ENCODE data around the gene C6orf47.

Gene C6orf47

GRCh38 chr6:31677955-31678354, 17.4 kb upstream of the C6orf47 start:
- TF ChIP-seq POLR2A (IDR thresholded peaks at IDR 0.05; ENCODE audit: low read length) (no peak), GATA1 (IDR thresholded peaks at IDR 0.05; ENCODE audit: low read depth, low read length) (no peak)

DNA sequence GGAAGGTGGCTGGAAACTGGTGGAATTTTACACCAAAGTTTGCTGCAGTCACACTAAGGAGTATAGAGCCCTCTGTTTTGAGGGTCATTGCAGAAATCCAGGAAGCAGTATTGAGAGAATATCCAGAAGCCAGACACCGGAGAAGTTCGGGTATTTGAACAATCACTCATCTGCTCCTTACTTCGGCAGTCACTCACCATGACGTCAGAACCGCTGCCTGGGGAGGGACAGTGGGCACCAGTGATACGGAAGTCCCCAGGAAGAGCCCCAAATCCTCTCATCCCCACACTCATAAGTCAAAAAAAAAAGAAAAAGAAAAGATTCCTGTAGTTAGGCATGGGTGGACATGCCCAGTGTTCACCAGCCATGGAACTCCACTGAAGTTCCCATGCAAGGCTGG, 16.3 kb upstream of the C6orf47 start:
- no peak for DNase-seq
- TF ChIP-seq POLR2A (IDR thresholded peaks at IDR 0.05; ENCODE audit: low read length) (no peak), GATA1 (IDR thresholded peaks at IDR 0.05; ENCODE audit: low read depth, low read length) (no peak)

More at GRCh38 chr6:31677955-31678354, 17.4 kb upstream of the C6orf47 start:
- no peak for DNase-seq

- TF ChIP-seq GATA1 (IDR thresholded peaks at IDR 0.05; ENCODE audit: low read depth, low read length): no peak
- no peak for TF ChIP-seq POLR2A (IDR thresholded peaks at IDR 0.05; ENCODE audit: low read length)
- DNase-seq: no peak
Measured at GRCh38 chr6:31676322-31676903, 15.8 kb upstream of the C6orf47 start.

DNA sequence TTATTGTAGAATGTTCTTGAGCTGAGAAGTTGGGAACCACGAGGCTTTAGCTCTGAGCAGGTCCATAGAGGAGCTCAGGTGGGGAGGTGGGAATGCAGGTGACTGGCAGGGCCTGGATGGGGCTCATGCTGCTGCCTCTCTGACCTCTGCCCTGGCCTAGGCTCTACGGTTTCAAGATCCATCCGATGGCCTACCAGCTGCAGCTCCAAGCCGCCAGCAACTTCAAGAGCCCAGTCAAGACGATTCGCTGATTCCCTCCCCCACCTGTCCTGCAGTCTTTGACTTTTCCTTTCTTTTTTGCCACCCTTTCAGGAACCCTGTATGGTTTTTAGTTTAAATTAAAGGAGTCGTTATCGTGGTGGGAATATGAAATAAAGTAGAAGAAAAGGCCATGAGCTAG, 9.1 kb upstream of the C6orf47 start, which contains the start of gene LY6G5B:
TSS of gene LY6G5B (plus strand) at position 301 of the 400 bp plus-strand sequence. CDS start 975 bp downstream, outside the sequence.
- TF ChIP-seq POLR2A (IDR thresholded peaks at IDR 0.05; ENCODE audit: low read length) (no peak), GATA1 (IDR thresholded peaks at IDR 0.05; ENCODE audit: low read depth, low read length) (no peak)
- DNase-seq: no peak

- peak; percentile 58 to 63 for DNase-seq
- no peak for TF ChIP-seq POLR2A (IDR thresholded peaks at IDR 0.05; ENCODE audit: low read length)
- TF ChIP-seq GATA1 (IDR thresholded peaks at IDR 0.05; ENCODE audit: low read depth, low read length): no peak
Measured at GRCh38 chr6:31666337-31666965, 5.9 kb upstream of the C6orf47 start.

DNA sequence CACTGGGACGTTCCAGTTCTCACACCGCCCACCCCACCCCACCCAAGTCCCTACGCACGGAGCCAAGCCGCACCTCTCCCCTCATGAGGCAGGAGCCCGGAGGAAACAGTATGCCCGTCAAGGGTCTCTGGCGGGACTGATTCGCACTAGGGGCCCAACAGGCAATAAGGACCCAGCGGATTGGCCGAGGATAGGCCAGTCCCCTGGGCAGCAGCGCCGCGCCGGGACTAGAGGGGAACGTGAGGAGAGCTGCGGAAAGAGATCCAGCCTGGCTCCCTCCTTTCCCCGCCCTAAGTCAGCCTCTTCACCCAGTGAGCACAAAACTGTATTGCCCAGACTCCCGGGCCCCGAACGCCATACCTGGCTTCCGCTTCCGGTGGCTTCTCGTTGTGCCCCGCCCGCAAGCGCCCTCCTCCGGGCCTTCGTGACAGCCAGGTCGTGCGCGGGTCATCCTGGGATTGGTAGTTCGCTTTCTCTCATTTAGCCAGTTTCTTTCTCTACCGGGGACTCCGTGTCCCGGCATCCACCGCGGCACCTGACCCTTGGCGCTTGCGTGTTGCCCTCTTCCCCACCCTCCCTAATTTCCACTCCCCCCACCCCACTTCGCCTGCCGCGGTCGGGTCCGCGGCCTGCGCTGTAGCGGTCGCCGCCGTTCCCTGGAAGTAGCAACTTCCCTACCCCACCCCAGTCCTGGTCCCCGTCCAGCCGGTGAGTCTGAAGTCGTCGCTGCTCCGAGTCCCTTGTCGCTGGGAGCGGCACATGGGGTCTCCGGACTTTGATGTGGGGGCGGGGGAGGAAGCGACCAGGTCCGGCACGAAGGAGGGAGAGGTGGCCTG, 5.1 kb upstream of the C6orf47 start, which contains the start of gene CSNK2B:
TSS of gene CSNK2B (plus strand) at position 580 of the 836 bp plus-strand sequence. CDS start 752 bp downstream, outside the sequence.
- no peak for TF ChIP-seq GATA1 (IDR thresholded peaks at IDR 0.05; ENCODE audit: low read depth, low read length)
- peak; percentile 91 for TF ChIP-seq POLR2A (IDR thresholded peaks at IDR 0.05; ENCODE audit: low read length)
- DNase-seq: peak; percentile 98

DNA sequence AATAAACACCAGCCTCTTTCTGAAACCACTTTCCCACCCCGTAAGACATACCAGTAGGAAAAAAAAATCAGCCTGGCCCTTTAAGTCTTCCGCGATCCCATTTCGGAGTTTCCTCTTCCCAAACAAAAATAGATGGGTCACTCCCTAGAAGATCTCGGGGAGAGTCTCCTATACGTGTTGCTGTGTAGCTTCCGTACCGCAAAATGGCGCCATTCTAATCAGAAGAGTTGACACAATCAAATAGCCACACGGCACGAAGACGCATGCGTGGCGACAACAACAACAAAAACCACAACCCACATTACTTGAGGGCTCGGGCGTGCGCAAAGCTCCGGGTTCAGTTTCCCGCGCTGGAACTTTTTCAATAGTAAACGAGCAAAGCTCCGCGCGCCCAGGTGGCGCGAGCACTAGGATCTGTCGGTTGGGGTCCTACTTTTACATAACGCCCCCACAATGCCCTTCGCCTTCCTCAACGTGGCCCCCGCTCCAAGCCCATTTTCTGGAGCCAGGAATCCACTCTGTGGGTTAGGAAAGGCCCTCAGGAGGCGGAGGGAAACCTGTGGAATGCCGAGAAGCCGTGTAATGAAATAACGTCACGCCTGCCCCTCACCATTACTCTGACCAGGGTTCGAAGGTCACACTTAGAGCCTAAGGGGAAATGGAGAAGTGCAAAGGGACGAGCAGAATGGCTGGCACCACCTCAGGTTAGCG, 4.4 kb upstream of the C6orf47 start, which contains the start of gene GPANK1:
TSS of gene GPANK1 (minus strand) at position 208 of the 711 bp plus-strand sequence. CDS start 519 bp downstream, outside the sequence.
- TF ChIP-seq POLR2A (IDR thresholded peaks at IDR 0.05; ENCODE audit: low read length) (peak; percentile 85), GATA1 (IDR thresholded peaks at IDR 0.05; ENCODE audit: low read depth, low read length) (no peak)
- peak; percentile 94 to 96 for DNase-seq

- DNase-seq: peak in 1 of 2 experiments; percentile 52
- TF ChIP-seq GATA1 (IDR thresholded peaks at IDR 0.05; ENCODE audit: low read depth, low read length) (no peak), POLR2A (IDR thresholded peaks at IDR 0.05; ENCODE audit: low read length) (no peak)
Measured at GRCh38 chr6:31663961-31664789, 3.6 kb upstream of the C6orf47 start.

DNA sequence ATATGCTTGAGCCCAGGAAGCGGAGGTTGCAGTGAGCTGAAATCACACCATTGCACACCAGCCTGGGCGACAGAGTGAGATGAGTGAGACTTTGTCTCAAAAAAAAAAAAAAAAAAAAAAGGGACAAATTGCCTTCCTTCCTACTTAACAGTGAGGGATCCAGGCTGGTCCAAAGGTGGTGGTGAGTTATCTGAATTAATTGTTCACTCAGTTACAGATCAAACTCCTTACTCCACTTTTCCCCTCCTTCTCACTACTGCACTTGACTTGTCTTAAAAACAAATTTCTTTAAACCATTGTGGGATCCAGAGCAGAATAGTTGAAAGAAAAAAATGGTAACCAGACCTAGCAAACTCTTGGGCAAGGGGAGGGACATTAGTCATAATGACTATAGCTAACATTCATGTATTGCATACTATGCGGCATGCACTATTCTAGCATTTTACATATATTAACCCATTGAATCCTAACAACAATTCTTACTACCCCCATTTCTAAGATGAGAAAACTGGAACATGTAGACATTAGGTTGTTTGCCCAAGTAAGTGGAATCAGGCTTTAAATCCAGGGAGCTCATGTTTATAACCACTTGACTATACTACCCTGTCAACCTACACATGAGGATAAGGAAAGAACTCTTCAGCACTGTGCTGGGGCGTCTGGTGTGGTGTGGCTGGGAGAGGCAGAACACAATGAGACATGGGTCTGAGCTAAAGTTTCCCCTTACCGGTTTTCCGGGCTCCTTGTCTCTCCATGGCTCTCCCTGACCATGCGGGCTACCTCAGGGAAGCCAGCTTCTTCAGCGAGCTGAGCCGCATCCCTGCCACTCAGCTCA, 2.8 kb upstream of the C6orf47 start:
- DNase-seq: peak in 1 of 2 experiments; percentile 44
- TF ChIP-seq GATA1 (IDR thresholded peaks at IDR 0.05; ENCODE audit: low read depth, low read length): no peak
- TF ChIP-seq POLR2A (IDR thresholded peaks at IDR 0.05; ENCODE audit: low read length): no peak

GRCh38 chr6:31662124-31662723, 1.6 kb upstream of the C6orf47 start:
- no peak for TF ChIP-seq POLR2A (IDR thresholded peaks at IDR 0.05; ENCODE audit: low read length)
- no peak for TF ChIP-seq GATA1 (IDR thresholded peaks at IDR 0.05; ENCODE audit: low read depth, low read length)
- DNase-seq: no peak

All from erythroblast (primary cell).